A549 (cell line): ENCODE data around the gene GNG12.

Experiments
- BHLHE40 ChIP-seq: IDR thresholded peaks from 2 replicates; pipeline ENCODE4 v1.6.1; 2012; ENCODE audit warnings: low read depth, low read length, inconsistent platforms
- JUN ChIP-seq, 2 experiments: fragments of >200 bp; sonication (Bioruptor Twin); formaldehyde crosslinking; IDR thresholded peaks; 2 replicates in 1 of 2; 3 replicates in 1 of 2; pipeline ENCODE4 v1.6.1; 2016 to 2017
- JUNB ChIP-seq: fragments of >200 bp; sonication (Bioruptor Twin); formaldehyde crosslinking; IDR thresholded peaks from 2 replicates; pipeline ENCODE4 v1.6.1; 2016
- MAFK ChIP-seq: fragments of 450-650 bp; IDR thresholded peaks from 2 replicates; pipeline ENCODE4 v1.6.1; 2014; ENCODE audit not compliant: partially characterized antibody
- MYC ChIP-seq: IDR thresholded peaks from 2 replicates; pipeline ENCODE4 v1.6.1; 2012; ENCODE audit warnings: mild to moderate bottlenecking, inconsistent platforms, low read length, improper control_type of control experiment, borderline replicate concordance
- RAD21 ChIP-seq, 2 experiments: fragments of >200 bp in 1 of 2; sonication (Bioruptor Twin) in 1 of 2; formaldehyde crosslinking in 1 of 2; IDR thresholded peaks in 1 of 2; conservative IDR thresholded peaks in 1 of 2; 2 replicates in 1 of 2; 3 replicates in 1 of 2; pipeline ENCODE4 v1.6.1; 2012 to 2018; ENCODE audit warnings: inconsistent platforms in 1 of 2
- TP53 ChIP-seq: fragments of 250-450 bp; sonication (Bioruptor Pico); IDR thresholded peaks from 2 replicates; pipeline ENCODE4 v1.5.0; 2021; ENCODE audit warnings: mild to moderate bottlenecking, moderate library complexity
- TF ChIP-seq, protein P1 (sequence below): fragments of >200 bp; sonication (Bioruptor Twin); formaldehyde crosslinking; IDR thresholded peaks from 3 replicates; pipeline ENCODE4 v1.5.1; 2016
- TF ChIP-seq, protein P2 (sequence below): fragments of 200-600 bp; sonication (generic); IDR thresholded peaks from 2 replicates; pipeline ENCODE4 v1.6.1; 2016; ENCODE audit warnings: antibody characterized with exemption, mild to moderate bottlenecking, moderate library complexity

DNA sequence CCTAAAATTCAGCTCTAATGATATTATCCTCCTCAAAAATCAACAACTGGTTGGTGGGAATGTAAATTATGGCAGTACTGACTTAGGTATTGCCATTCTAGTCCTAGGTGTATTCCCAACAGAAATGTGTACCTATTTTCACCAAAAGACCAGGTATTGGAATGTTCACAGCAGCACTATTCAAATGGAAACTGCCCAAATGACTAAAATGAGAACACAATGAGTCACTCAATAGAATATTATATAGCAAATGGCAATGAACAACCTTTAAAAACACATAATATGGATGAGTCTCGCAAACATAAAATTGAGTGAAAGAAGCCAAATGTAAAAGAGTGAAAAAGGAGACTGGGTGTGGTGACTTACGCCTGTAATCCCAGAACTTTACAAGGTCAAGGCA lies 103.4 kb downstream of the GNG12 start:
- TF ChIP-seq MYC (no peak), BHLHE40 (no peak), JUN (IDR thresholded peaks at IDR 0.05) (no peak), JUNB (no peak), MAFK (no peak), TP53 (no peak), RAD21 (conservative IDR thresholded peaks at IDR 0.05 in 1 of 2, IDR thresholded peaks at IDR 0.05 in 1 of 2) (no peak)
- TF ChIP-seq, protein P1, sequence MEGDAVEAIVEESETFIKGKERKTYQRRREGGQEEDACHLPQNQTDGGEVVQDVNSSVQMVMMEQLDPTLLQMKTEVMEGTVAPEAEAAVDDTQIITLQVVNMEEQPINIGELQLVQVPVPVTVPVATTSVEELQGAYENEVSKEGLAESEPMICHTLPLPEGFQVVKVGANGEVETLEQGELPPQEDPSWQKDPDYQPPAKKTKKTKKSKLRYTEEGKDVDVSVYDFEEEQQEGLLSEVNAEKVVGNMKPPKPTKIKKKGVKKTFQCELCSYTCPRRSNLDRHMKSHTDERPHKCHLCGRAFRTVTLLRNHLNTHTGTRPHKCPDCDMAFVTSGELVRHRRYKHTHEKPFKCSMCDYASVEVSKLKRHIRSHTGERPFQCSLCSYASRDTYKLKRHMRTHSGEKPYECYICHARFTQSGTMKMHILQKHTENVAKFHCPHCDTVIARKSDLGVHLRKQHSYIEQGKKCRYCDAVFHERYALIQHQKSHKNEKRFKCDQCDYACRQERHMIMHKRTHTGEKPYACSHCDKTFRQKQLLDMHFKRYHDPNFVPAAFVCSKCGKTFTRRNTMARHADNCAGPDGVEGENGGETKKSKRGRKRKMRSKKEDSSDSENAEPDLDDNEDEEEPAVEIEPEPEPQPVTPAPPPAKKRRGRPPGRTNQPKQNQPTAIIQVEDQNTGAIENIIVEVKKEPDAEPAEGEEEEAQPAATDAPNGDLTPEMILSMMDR: no peak
- TF ChIP-seq, protein P2, sequence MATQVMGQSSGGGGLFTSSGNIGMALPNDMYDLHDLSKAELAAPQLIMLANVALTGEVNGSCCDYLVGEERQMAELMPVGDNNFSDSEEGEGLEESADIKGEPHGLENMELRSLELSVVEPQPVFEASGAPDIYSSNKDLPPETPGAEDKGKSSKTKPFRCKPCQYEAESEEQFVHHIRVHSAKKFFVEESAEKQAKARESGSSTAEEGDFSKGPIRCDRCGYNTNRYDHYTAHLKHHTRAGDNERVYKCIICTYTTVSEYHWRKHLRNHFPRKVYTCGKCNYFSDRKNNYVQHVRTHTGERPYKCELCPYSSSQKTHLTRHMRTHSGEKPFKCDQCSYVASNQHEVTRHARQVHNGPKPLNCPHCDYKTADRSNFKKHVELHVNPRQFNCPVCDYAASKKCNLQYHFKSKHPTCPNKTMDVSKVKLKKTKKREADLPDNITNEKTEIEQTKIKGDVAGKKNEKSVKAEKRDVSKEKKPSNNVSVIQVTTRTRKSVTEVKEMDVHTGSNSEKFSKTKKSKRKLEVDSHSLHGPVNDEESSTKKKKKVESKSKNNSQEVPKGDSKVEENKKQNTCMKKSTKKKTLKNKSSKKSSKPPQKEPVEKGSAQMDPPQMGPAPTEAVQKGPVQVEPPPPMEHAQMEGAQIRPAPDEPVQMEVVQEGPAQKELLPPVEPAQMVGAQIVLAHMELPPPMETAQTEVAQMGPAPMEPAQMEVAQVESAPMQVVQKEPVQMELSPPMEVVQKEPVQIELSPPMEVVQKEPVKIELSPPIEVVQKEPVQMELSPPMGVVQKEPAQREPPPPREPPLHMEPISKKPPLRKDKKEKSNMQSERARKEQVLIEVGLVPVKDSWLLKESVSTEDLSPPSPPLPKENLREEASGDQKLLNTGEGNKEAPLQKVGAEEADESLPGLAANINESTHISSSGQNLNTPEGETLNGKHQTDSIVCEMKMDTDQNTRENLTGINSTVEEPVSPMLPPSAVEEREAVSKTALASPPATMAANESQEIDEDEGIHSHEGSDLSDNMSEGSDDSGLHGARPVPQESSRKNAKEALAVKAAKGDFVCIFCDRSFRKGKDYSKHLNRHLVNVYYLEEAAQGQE: no peak
